KOPT-K1 (cell line): ENCODE data around the gene FXYD2.

ENCODE experiments used
- H3K27ac ChIP-seq: fragments of 200-600 bp; sonication (generic); 2 replicates; pipeline ENCODE4 v1.5.1; 2016; ENCODE audit warnings: antibody characterized with exemption, mild to moderate bottlenecking, low read depth, low read length; ENCODE audit not compliant: poor library complexity, severe bottlenecking
- H3K36me3 ChIP-seq: fragments of 200-600 bp; sonication (generic); 2 replicates; pipeline ENCODE4 v1.5.1; 2017; ENCODE audit warnings: antibody characterized with exemption, mild to moderate bottlenecking, low read length, moderate library complexity; ENCODE audit not compliant: insufficient read depth
- H3K9me3 ChIP-seq: fragments of 200-600 bp; sonication (generic); 2 replicates; pipeline ENCODE4 v1.5.1; 2017; ENCODE audit warnings: antibody characterized with exemption, low read length, mild to moderate bottlenecking; ENCODE audit not compliant: insufficient read depth, poor library complexity, severe bottlenecking

Gene FXYD2

DNA sequence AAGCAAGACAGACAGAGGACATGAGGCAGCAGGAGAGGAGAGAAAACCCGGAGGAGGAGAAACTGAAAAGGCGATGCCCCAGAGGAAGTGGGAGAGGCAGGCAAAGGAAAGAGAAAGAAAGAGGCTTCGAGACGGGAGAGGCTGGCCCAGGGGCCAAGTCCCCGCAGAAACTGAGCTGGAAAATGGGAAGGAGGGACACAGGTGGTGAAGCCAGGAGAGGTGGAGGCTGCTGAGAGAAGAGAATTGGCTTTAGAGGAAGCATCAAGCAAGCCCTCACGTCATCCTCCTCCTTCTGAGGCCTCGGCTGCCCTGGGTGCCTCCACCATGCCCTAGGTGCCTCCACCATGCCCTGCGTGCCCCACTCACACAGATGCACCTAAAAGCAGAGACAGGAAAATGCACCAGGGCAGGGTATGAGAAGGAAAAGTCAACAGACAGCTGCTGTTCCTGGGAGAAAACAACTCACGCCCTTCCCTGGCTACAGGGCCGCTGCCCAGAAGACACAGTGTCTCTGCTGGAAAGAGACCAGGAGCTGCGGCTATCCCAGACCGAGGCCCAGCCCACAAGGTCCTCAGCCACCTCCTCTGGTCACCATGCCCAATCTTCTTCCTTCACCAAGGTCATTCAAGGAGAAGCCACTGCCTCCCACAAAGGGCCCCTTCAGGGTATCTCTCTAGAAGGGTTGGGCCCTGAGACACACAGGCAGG lies 37.6 kb upstream of the FXYD2 start:
- Histone ChIP-seq H3K36me3 (no peaks in the 10 kb centered on the region), H3K27ac (no peak overlapping the region), H3K9me3 (no peaks in the 10 kb centered on the region)

DNA sequence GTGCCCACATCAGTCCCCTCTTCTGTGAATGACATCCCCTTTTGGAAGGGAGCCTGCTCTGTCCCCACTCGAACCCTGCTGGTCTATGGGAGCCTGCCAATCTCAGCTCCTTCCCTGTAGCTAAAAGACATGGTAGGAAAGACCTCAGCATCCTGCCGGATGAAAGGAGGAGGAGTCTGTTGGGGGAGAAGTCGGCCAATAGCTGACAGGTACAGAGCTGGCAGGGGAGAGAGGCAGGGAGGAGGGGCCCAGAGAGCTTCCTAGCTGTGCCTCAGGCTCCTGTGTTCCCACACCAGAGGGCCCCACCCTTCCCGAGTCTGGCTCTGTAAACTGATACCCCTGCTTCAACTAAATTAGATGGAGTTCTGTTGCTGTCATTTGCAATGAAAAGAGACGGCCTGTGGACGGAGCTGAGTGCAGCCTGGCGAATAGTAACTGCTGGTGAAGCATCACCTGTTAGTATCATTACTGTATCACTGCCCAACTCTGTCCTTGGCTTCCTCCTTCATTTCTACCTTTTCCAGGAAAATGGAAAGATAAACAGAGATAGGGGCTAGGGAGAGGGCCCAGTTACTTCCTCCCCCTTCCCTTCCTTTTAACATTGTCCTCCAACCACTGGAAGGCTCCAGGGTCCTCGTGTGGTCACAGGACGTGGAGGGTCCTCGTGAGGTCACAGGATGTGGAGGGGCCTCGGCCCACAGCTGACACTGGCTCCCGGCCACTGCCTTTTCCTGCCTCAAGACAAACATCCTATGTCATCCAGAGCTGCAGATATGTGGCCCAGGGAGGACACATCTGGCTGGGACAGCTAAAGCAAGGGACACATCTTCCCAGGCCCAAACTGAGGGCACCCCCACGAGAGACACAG lies 36.8 kb upstream of the FXYD2 start:
- Histone ChIP-seq H3K36me3 (no peaks in the 10 kb centered on the region), H3K9me3 (no peaks in the 10 kb centered on the region), H3K27ac (no peak overlapping the region)

DNA sequence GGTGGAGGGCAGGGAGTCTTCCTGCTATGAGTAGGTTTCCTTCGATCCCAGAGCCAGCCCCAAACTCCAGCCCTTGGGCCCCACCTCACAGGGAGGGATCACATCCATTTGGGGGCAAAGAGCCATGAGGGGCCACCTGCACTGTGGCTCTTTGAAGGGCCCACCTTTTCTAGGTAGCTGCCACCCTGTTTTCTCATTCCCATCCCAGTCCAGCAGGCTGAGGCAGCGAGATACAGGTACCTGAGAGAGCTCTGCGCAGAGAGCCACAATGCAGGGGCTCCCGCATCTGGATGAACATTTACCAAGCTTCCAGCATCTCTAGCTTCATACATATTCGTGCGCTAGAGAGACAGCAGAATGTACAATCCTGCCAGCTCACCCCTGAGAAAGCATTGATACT lies 35.6 kb upstream of the FXYD2 start:
- Histone ChIP-seq H3K9me3 (no peaks in the 10 kb centered on the region), H3K27ac (no peak overlapping the region), H3K36me3 (no peaks in the 10 kb centered on the region)

DNA sequence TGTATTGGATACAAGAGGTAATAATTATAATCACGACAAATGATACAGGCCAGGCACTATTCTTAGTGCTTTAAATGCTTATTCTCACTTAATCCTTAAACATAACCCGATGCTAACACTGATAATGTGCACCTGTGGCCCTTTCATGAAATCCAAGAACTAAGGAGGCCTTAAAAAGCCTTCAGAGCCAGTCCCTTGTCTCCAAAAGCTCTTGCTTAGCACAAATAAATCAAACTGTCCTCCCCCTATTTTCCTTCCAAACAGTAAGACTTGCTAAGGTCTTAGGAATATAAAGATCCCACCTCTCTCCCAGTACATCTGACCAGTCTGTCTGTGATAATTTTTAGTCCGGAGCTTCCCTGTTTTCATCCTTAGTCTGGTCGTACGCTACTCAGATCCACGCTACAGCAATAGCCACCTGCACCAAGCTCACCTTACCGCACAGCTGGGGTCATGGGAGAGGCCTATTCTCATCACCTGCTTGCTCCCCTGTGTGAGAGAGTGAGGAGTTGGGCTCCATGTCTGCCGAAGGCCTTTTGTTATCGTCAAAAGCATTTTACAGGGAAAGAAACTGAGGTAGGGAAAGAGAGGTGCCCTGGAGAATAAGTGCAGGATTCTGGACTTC lies 35.1 kb upstream of the FXYD2 start:
- no peaks in the 10 kb centered on the region for H3K36me3 ChIP-seq
- H3K9me3 ChIP-seq = no peaks in the 10 kb centered on the region
- no peak overlapping the region for H3K27ac ChIP-seq

DNA sequence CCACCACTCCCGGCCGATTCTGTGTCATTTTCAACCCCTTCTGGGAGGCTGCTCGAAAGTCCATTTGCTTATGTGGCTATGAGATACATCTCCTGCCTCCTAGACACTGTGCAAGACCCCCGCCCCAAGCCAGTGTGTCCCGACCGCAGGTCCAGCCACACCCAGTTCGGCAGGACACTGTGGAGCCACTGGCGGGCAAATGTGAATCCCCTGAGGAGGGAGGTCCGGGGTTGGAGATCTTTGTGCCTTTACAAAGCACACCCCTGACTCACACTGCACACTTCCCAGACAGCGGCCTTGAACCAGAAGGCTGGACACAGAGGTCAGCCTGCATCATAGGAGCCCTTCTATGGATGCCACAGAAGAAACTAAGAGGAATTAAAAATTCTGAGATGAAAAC lies 34.5 kb upstream of the FXYD2 start:
- Histone ChIP-seq H3K9me3 (no peaks in the 10 kb centered on the region), H3K27ac (no peak overlapping the region), H3K36me3 (no peaks in the 10 kb centered on the region)

DNA sequence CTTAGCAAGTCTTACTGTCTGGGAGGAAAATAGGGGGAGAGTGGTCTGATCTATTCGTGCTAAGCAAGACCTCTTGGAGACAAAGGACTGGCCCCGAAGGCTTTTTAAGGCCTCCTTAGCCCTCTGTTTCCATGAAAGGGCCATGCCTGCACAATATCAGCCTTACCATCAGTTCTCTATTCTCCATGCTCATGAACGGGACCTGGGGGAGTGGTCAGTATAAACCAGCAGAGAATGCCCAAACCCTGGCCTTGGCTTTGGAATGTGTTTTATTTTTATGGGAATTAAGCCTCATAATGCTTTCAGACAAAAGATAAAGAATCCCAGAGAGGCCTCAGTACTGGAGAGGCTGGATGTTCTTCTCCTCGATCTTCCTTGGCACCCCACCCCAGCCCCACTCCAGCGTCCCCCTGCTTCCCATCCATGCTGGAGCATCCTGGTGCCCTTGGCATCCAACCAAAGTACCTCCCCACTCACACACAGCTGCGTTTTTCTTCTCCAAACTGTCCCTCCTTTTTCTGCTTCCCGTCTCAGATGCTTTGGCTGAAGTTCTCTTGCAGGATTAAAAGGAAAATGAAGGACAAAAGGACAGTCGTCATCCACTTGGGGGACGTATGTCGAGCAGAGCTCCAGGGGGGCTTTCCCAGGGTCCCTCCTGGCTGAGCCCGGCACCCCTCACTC lies 33.3 kb upstream of the FXYD2 start:
- Histone ChIP-seq H3K27ac (no peak overlapping the region), H3K9me3 (peaks cover 9% of the 10 kb centered on the region), H3K36me3 (no peaks in the 10 kb centered on the region)

DNA sequence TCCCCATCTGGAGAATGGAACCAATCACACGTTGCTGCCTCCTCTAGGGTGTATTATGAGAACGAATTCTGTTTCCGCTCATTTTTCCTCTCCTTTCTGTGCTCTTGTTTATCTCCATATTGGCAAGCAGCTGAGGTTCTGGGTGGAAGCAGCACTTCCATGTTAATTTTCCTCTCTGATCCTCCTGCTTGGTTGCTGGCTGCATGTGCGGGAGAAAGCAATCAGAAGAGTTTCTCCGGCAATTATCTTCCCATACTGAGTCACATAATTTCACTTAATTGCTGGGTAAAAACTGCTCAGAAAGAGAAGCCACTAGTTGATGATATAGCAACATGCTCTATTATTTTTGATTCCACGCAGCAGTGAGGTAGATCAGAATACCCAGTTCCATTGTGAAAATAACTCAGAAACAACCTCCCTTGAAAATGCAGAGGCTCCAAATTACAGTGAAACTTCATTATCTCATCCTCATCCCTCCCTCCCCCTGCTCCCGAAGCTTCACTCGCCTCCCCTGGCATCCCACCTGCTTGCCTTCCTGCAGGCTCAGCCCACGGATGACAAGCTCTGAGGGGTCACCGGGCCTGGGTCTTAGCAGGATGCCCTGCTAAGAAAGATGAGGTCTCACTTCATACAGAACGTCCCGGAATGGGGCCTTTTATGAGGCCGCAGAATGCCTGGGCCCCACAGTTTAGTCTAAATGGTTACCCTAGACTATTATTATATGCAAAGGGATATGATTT lies 31.5 kb upstream of the FXYD2 start:
- H3K36me3 ChIP-seq = no peaks in the 10 kb centered on the region
- H3K9me3 ChIP-seq = peaks cover 18% of the 10 kb centered on the region
- no peak overlapping the region for H3K27ac ChIP-seq

DNA sequence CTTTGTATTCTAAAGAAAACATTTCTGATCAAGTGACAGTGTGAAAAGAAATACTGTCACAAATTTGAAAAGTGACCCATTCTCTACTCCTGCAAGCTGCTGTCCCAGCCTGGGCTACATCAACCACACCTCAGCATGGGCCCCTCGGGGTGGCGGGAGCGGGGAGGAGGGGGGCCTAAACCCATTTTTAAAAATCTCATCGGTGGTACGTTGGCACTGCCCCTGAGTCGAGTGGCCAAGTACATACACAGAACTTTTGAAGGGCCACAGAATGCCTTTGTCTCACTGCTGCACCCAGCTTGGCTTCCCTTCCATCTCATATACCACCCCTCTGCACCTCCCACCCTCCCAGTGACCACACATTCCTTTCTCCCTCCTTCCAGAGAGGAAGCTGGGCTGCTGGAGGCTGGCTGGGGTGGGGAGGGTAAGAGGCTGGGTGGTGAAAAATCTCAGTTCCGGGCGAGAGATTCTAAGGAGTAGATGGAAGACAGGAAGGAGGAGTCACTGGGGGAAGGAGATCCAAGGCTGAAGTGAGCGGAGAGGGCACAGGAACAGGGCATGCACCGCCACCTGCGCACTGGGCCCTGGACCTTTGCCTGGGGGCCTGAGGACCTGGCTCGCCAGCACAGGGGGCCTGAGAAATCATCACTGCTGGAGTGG lies 30.8 kb upstream of the FXYD2 start:
- H3K9me3 ChIP-seq = peaks cover 18% of the 10 kb centered on the region
- no peak overlapping the region for H3K27ac ChIP-seq
- no peaks in the 10 kb centered on the region for H3K36me3 ChIP-seq

DNA sequence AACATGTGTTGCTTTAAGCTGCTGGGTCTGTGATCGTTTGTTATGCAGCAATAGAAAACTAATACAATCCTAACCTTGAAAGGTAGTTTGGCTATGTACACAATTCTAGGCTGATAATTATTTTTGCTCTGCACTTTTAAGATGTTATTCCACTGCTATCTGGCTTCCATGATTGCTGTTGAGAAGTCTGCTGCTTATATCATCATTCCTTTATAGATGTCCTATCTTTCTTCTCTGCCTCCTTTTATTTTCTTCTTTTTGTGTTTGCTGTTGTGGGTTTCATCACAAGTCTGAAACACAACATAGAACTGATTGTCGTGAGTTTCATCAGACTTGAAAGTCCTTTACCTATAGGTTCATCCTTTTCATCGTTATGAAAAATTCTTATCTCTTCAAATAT lies 27.8 kb upstream of the FXYD2 start:
- no peak overlapping the region for H3K27ac ChIP-seq
- H3K36me3 ChIP-seq = no peaks in the 10 kb centered on the region
- H3K9me3 ChIP-seq = peaks cover 18% of the 10 kb centered on the region

DNA sequence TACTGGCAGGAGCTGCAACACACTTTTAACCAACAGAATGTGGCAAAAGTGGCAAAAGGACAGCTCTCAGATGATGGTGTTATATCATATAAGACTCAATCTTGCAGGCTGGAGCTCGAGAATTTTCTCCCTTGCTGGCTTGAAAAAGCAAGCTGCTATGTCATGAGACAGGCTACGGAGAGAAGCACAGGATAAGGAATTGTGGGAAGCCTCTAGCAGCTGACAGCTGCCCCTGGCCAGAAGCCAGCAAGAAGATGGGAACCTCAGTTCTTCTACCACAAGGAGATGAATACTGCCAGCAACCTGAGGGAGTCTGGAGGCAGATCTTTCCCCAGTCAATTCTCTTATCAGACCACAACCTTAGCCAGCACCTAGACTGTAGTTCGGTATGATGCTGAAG lies 27.3 kb upstream of the FXYD2 start:
- Histone ChIP-seq H3K9me3 (peaks cover 18% of the 10 kb centered on the region), H3K27ac (no peak overlapping the region), H3K36me3 (no peaks in the 10 kb centered on the region)

DNA sequence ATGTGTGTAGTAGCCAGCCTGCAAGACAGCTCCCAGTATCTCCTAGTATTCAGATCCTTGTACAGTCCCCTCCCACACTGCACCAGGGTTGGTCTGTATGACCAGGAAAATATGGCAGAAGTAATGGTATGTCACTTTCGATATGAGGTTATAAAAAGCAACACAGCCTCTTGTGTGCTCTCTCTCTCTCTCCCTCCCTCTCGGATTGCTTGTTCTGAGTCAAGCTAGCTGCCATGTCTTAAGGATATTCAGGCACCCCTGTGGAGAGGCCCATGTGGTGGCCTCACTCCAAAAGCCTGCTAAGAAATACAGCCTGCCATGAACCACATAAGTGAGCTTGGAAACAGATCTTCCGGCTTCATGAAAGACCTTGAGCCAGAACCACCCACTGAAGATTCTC lies 26.6 kb upstream of the FXYD2 start:
- Histone ChIP-seq H3K9me3 (peaks cover 18% of the 10 kb centered on the region), H3K36me3 (no peaks in the 10 kb centered on the region), H3K27ac (no peak overlapping the region)

DNA sequence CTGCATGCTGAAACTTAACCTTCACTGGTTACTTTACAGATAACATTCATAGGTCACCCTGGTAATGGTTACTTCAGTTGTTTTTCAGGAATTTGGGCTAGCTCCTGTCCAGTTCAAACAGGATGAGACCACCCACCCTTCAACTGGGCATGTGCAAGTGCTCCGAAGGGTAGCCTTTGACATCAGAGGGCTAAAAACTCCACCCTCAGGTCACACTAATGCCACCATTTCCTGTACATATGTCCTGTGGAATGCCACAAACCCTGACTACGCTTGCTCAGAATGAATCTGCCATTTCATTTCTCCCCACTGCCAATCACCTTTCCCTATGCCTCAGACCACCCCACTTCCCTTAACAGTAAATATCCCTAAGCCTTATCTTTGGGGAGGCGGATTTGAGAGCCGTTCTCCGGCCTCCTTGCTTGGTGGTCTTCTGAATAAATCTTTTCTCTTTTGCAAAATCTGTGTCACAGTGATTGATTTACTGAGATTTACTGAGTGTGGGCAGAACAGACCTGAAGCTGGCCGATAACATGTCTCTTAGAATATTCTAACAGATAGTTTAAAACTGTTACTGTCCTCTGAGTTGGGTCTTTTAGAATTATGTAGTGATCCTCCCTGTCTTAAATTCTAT lies 25.4 kb upstream of the FXYD2 start:
- no peak overlapping the region for H3K27ac ChIP-seq
- peaks cover 18% of the 10 kb centered on the region for H3K9me3 ChIP-seq
- no peaks in the 10 kb centered on the region for H3K36me3 ChIP-seq

DNA sequence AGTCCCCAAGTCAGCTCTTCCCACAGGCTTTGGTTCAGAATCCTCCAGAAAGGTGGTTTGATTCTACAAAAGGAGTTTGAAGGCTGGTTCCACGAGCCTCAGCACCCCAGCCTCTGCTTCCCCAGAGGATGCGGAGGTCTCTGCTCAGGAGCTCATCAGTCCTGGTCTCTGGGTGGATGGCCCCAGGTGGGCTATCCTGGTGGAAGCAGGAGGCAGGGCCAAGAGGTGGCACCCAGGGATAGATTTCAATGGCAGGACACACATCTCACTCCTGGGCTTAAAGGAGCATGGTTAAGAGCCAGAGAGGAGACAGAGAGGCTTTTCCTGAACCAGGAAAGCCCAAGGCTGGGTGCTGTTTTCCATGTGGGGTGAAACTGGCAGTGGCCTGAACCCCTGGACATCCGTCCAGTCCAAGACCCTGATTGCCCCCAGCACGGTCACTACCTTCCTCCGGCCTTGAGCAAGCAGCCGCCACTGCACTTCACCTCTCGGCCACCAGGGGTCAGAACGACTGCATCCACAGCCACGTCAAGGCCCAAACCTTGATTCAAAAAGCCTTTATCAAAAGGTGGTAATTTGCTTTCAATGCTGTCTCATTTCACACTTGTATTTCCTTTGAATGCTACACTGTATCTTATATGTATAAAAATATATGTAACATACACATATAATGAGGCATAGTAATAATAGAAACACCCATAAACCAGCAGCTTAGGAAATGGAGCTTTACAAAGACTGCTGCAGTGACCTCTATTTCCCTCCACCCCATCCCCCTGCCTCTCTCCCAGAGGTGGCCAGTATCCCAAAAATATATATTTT lies 19.3 kb upstream of the FXYD2 start:
- Histone ChIP-seq H3K27ac (peak overlapping the region; percentile 28), H3K36me3 (no peaks in the 10 kb centered on the region), H3K9me3 (no peaks in the 10 kb centered on the region)
